GM21447 (cell line): Measurements from ENCODE around the gene FCRL6.

Experiments used
- ATAC-seq: cut with Tn5 transposase; IDR thresholded peaks from one replicate; pipeline ENCODE4 v1.9.1; 2021; ENCODE audit not compliant: unreplicated experiment

Gene FCRL6

GRCh38 chr1:159831412-159832141 is 29.4 kb downstream of the FCRL6 start:
- no peak for ATAC-seq

GRCh38 chr1:159832309-159832708 is 30.1 kb downstream of the FCRL6 start:
- ATAC-seq = no peak

- ATAC-seq = no peak
Observed at GRCh38 chr1:159835356-159835755, 33.2 kb downstream of the FCRL6 start.

- ATAC-seq = no peak
Observed at GRCh38 chr1:159835862-159836525, 33.8 kb downstream of the FCRL6 start.

GRCh38 chr1:159838715-159839114 is 36.6 kb downstream of the FCRL6 start:
- peak; percentile 51 for ATAC-seq

- ATAC-seq = peak; percentile 62
Observed at GRCh38 chr1:159839116-159839849, 37.1 kb downstream of the FCRL6 start.

- no peak for ATAC-seq
Observed at GRCh38 chr1:159841749-159842148, 39.6 kb downstream of the FCRL6 start.

- ATAC-seq = no peak
Observed at GRCh38 chr1:159843459-159843858, 41.3 kb downstream of the FCRL6 start.

- no peak for ATAC-seq
Observed at GRCh38 chr1:159845751-159846629, 43.8 kb downstream of the FCRL6 start.

- ATAC-seq = no peak
Observed at GRCh38 chr1:159847231-159847630, 45.1 kb downstream of the FCRL6 start.

GRCh38 chr1:159848326-159848725 is 46.2 kb downstream of the FCRL6 start:
- no peak for ATAC-seq

GRCh38 chr1:159849626-159850366 is 47.6 kb downstream of the FCRL6 start:
- ATAC-seq = no peak

- ATAC-seq = no peak
Observed at GRCh38 chr1:159851407-159851806, 49.2 kb downstream of the FCRL6 start.

- ATAC-seq = no peak
Observed at GRCh38 chr1:159853417-159854115, 51.4 kb downstream of the FCRL6 start.

GRCh38 chr1:159854116-159854692 is 52.0 kb downstream of the FCRL6 start:
- no peak for ATAC-seq

- peak; percentile 72 for ATAC-seq
Observed at GRCh38 chr1:159854693-159855192, 52.6 kb downstream of the FCRL6 start.

- no peak for ATAC-seq
Observed at GRCh38 chr1:159855709-159856108, 53.5 kb downstream of the FCRL6 start.

- ATAC-seq = no peak
Observed at GRCh38 chr1:159856576-159856975, 54.4 kb downstream of the FCRL6 start.

GRCh38 chr1:159857889-159858288 is 55.7 kb downstream of the FCRL6 start:
- ATAC-seq = no peak
